GM18499 (cell line): ENCODE results near the gene DIS3L2.
"Not testable (repeated sequence)": the region's sequence is repeated elsewhere in the genome, so short reads cannot be mapped to it uniquely, and the experiment has no call there.

Experiments
- ATAC-seq: cut with Tn5 transposase; IDR thresholded peaks from one replicate; pipeline ENCODE4 v1.9.1; 2021; ENCODE audit warnings: moderate number of reproducible peaks; ENCODE audit not compliant: insufficient read depth, unreplicated experiment

Gene DIS3L2

GRCh38 chr2:232325324-232326273 lies 364.1 kb downstream of the DIS3L2 start:
- no peak for ATAC-seq

GRCh38 chr2:232326274-232327104 lies 365.0 kb downstream of the DIS3L2 start:
- not testable (repeated sequence) for ATAC-seq

GRCh38 chr2:232327105-232328031 lies 365.9 kb downstream of the DIS3L2 start:
- ATAC-seq = no peak

GRCh38 chr2:232328032-232328422 lies 366.5 kb downstream of the DIS3L2 start:
- no peak for ATAC-seq

GRCh38 chr2:232328516-232329460 lies 367.3 kb downstream of the DIS3L2 start:
- ATAC-seq = no peak

GRCh38 chr2:232329716-232330067 lies 368.2 kb downstream of the DIS3L2 start:
- no peak for ATAC-seq

GRCh38 chr2:232330068-232330999 lies 368.8 kb downstream of the DIS3L2 start:
- no peak for ATAC-seq

- ATAC-seq = not testable (repeated sequence)
Observed at GRCh38 chr2:232331061-232331460, 369.5 kb downstream of the DIS3L2 start.

GRCh38 chr2:232331641-232332040 lies 370.1 kb downstream of the DIS3L2 start:
- ATAC-seq = not testable (repeated sequence)

GRCh38 chr2:232332244-232332939 lies 370.9 kb downstream of the DIS3L2 start:
- not testable (repeated sequence) for ATAC-seq

GRCh38 chr2:232332940-232333259 lies 371.4 kb downstream of the DIS3L2 start:
- no peak for ATAC-seq

- no peak for ATAC-seq
Observed at GRCh38 chr2:232333361-232334135, 372.0 kb downstream of the DIS3L2 start.

- not testable (repeated sequence) for ATAC-seq
Observed at GRCh38 chr2:232334136-232334884, 372.8 kb downstream of the DIS3L2 start.

- ATAC-seq = not testable (repeated sequence)
Observed at GRCh38 chr2:232334885-232335205, 373.3 kb downstream of the DIS3L2 start.

GRCh38 chr2:232335206-232335858 lies 373.8 kb downstream of the DIS3L2 start:
- not testable (repeated sequence) for ATAC-seq

- ATAC-seq = no peak
Observed at GRCh38 chr2:232335859-232336215, 374.3 kb downstream of the DIS3L2 start.
